ENCODE data around the gene DNAJC18.
A peak's percentile ranks its signal among the peaks of the same experiment; 100 is the strongest.
"Not testable (repeated sequence)": the region's sequence is repeated elsewhere in the genome, so short reads cannot be mapped to it uniquely, and the experiment has no call there.

Gene DNAJC18

DNA sequence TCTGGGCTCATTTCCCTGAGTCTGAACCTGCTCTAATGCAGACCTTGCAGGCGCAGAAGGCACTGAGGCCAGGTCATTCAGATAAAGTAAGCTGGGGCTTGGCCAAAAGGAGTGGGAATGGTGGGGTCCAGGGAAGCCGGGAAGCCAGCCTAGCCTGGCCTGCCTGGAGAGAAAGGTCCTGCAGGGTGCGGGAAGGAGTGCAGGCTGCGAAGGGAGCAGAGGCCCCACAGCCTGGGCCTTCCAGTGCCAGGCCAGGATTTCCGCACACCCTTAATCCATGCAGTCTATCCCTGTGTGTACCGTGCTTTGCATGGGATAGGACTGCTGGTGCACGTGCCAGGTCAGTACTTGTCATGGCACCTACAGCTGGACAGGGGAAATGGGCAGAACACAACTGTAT lies 46.9 kb upstream of the DNAJC18 start (continued):
- TF ChIP-seq, protein P1, sequence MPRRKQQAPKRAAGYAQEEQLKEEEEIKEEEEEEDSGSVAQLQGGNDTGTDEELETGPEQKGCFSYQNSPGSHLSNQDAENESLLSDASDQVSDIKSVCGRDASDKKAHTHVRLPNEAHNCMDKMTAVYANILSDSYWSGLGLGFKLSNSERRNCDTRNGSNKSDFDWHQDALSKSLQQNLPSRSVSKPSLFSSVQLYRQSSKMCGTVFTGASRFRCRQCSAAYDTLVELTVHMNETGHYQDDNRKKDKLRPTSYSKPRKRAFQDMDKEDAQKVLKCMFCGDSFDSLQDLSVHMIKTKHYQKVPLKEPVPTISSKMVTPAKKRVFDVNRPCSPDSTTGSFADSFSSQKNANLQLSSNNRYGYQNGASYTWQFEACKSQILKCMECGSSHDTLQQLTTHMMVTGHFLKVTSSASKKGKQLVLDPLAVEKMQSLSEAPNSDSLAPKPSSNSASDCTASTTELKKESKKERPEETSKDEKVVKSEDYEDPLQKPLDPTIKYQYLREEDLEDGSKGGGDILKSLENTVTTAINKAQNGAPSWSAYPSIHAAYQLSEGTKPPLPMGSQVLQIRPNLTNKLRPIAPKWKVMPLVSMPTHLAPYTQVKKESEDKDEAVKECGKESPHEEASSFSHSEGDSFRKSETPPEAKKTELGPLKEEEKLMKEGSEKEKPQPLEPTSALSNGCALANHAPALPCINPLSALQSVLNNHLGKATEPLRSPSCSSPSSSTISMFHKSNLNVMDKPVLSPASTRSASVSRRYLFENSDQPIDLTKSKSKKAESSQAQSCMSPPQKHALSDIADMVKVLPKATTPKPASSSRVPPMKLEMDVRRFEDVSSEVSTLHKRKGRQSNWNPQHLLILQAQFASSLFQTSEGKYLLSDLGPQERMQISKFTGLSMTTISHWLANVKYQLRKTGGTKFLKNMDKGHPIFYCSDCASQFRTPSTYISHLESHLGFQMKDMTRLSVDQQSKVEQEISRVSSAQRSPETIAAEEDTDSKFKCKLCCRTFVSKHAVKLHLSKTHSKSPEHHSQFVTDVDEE (CRISPR knock-in tag; IDR thresholded peaks at IDR 0.05) = no peak

DNA sequence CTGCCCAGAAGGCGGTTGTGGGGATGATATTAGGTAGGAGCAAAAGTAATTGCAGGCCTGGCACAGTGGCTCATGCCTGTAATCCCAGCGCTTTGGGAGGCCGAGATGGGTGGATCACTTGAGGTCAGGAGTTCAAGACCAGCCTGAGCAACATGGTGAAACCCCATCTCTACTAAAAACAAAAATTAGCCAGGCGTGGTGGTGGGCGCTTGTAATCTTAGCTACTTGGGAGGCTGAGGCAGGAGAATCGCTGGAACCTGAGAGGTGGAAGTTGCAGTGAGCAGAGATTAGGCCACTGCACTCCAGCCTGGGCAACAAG lies 43.5 kb upstream of the DNAJC18 start:
- ATAC-seq = not testable (repeated sequence)

DNA sequence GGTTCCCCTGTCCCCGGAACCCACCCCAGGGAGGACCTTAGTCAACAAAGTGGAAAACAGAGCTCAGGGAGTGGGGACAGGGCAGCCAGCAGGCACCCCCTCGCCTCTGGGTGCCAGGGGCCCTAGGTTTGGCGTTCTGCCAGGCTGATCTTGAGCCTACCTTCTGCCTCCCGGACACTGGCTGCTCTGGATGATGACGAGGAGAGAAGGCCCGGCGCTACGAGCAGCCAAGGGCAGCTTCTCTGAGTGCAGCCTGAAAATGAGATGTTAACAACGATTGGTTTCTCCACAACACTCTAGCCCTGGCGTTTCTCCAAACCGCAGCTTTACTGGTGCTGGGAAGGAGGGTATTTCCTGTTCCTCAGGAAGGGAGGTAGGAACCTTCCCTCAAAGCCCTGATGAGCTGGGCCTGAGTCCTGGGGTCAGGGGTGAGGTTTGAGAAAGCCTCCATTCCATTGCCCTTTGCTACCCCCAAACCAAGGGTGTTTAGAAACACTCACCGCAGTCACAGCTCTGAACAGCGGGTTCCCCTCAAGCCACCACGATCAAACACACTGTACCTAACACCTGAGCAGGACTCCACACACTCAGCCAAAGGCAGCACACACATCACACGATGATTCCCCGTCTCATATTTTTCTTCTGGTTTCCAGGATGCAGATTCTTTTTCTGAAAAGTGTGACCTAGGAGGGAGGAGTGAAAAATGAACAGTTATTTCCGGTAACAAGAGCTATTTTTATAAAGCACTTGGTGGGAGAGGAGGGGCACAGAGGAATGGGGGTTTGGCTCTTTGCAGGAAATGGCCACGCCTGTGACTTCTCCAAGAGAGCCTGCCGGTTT lies 42.9 kb upstream of the DNAJC18 start, which contains the start of gene STING1:
Gene STING1, minus strand, starts transcription at position 709 of the 840 bp plus-strand sequence. CDS start 1,054 bp downstream, outside the sequence.
- TF ChIP-seq ZNF8 (CRISPR knock-in tag; IDR thresholded peaks at IDR 0.05) = no peak
- TF ChIP-seq ZC3H10 (CRISPR knock-in tag; IDR thresholded peaks at IDR 0.05) = no peak
- TF ChIP-seq OSR1 (CRISPR knock-in tag; IDR thresholded peaks at IDR 0.05) = no peak
- TF ChIP-seq, protein P2, sequence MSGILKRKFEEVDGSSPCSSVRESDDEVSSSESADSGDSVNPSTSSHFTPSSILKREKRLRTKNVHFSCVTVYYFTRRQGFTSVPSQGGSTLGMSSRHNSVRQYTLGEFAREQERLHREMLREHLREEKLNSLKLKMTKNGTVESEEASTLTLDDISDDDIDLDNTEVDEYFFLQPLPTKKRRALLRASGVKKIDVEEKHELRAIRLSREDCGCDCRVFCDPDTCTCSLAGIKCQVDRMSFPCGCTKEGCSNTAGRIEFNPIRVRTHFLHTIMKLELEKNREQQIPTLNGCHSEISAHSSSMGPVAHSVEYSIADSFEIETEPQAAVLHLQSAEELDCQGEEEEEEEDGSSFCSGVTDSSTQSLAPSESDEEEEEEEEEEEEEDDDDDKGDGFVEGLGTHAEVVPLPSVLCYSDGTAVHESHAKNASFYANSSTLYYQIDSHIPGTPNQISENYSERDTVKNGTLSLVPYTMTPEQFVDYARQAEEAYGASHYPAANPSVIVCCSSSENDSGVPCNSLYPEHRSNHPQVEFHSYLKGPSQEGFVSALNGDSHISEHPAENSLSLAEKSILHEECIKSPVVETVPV (CRISPR knock-in tag; IDR thresholded peaks at IDR 0.05) = no peak
- TF ChIP-seq ZFP30 (CRISPR knock-in tag; IDR thresholded peaks at IDR 0.05) = no peak
- no peak for TF ChIP-seq ARNTL (CRISPR knock-in tag; IDR thresholded peaks at IDR 0.05; ENCODE audit: borderline replicate concordance, low read depth)
- no peak for TF ChIP-seq GLIS3 (CRISPR knock-in tag; IDR thresholded peaks at IDR 0.05)
- TF ChIP-seq ZNF70 (CRISPR knock-in tag; IDR thresholded peaks at IDR 0.05) = no peak
- no peak for TF ChIP-seq RARB (CRISPR knock-in tag; IDR thresholded peaks at IDR 0.05)
- TF ChIP-seq CSDC2 (CRISPR knock-in tag; IDR thresholded peaks at IDR 0.05) = no peak
- TF ChIP-seq, protein P3, sequence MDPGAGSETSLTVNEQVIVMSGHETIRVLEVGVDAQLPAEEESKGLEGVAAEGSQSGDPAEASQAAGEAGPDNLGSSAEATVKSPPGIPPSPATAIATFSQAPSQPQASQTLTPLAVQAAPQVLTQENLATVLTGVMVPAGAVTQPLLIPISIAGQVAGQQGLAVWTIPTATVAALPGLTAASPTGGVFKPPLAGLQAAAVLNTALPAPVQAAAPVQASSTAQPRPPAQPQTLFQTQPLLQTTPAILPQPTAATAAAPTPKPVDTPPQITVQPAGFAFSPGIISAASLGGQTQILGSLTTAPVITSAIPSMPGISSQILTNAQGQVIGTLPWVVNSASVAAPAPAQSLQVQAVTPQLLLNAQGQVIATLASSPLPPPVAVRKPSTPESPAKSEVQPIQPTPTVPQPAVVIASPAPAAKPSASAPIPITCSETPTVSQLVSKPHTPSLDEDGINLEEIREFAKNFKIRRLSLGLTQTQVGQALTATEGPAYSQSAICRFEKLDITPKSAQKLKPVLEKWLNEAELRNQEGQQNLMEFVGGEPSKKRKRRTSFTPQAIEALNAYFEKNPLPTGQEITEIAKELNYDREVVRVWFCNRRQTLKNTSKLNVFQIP (CRISPR knock-in tag; IDR thresholded peaks at IDR 0.05; ENCODE audit: borderline replicate concordance, low read depth) = no peak
- TF ChIP-seq, protein P4, sequence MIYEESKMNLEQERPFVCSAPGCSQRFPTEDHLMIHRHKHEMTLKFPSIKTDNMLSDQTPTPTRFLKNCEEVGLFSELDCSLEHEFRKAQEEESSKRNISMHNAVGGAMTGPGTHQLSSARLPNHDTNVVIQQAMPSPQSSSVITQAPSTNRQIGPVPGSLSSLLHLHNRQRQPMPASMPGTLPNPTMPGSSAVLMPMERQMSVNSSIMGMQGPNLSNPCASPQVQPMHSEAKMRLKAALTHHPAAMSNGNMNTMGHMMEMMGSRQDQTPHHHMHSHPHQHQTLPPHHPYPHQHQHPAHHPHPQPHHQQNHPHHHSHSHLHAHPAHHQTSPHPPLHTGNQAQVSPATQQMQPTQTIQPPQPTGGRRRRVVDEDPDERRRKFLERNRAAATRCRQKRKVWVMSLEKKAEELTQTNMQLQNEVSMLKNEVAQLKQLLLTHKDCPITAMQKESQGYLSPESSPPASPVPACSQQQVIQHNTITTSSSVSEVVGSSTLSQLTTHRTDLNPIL (CRISPR knock-in tag; IDR thresholded peaks at IDR 0.05; ENCODE audit: low read depth) = no peak
- no peak for TF ChIP-seq ISL1 (CRISPR knock-in tag; IDR thresholded peaks at IDR 0.05)
- TF ChIP-seq, protein P1 (CRISPR knock-in tag; IDR thresholded peaks at IDR 0.05) = no peak
- no peak for TF ChIP-seq BACH2 (CRISPR knock-in tag; IDR thresholded peaks at IDR 0.05; ENCODE audit: borderline replicate concordance)
- no peak for TF ChIP-seq TOX (CRISPR knock-in tag; IDR thresholded peaks at IDR 0.05; ENCODE audit: borderline replicate concordance)
- no peak for TF ChIP-seq SNAI2 (CRISPR knock-in tag; IDR thresholded peaks at IDR 0.05)
- no peak for TF ChIP-seq ZNF565 (CRISPR knock-in tag; conservative IDR thresholded peaks at IDR 0.05; ENCODE audit: low read depth)
- no peak for TF ChIP-seq ZFP3 (CRISPR knock-in tag; IDR thresholded peaks at IDR 0.05)
- no peak for TF ChIP-seq PPARA (CRISPR knock-in tag; IDR thresholded peaks at IDR 0.05; ENCODE audit: borderline replicate concordance)
- ATAC-seq = peak; percentile 85
